IMR-90 (cell line): ENCODE results near the gene ZNF506. TPM values are rescaled to one million over a fixed set of nuclear protein-coding genes. Genes with fewer than 3 reads are reported as not detected.

Experiments
- ATAC-seq: fragments of 200-7000 bp; cut with Tn5 transposase; 2 replicates; pipeline ENCODE4 v1.9.1; 2020; ENCODE audit warnings: low read depth, mild to moderate bottlenecking, moderate library complexity
- BruUV-seq: library from RNA; stranded (reverse); fragments of 400-500 nt; replicated peaks from 2 replicates; lab custom pipeline; 2021; lab: Mats Ljungman, UMichigan
- CTCF ChIA-PET: fragments of 300-600 bp; formaldehyde crosslinking; extraction: SDS; loops from one replicate; lab custom pipeline; 2021; ENCODE audit warnings: antibody characterized with exemption; lab: Yijun Ruan, JAX
- POLR2A ChIA-PET: fragments of 300-600 bp; sonication (Branson Sonifier 250); formaldehyde crosslinking; loops from one replicate; lab custom pipeline; 2022; ENCODE audit warnings: antibody characterized with exemption; ENCODE audit not compliant: unreplicated experiment; lab: Charles Lee
- DNase-seq: peaks from one replicate; pipeline ENCODE4 v3.0.0; 2013
- H2AFZ ChIP-seq: replicated peaks from 2 replicates; pipeline ENCODE3; 2013; ENCODE audit warnings: low read length, mild to moderate bottlenecking; ENCODE audit not compliant: poor library complexity
- H2AK5ac ChIP-seq: 2 replicates; pipeline ENCODE4 v1.6.1; 2013; ENCODE audit warnings: low read depth, low read length, inconsistent platforms
- H2AK9ac ChIP-seq: replicated peaks from 2 replicates; pipeline ENCODE3; 2013; ENCODE audit warnings: mild to moderate bottlenecking, low read depth, low read length, moderate library complexity; ENCODE audit not compliant: poor library complexity
- H2BK120ac ChIP-seq: 2 replicates; pipeline ENCODE4 v1.6.1; 2013; ENCODE audit warnings: low read depth, low read length, inconsistent platforms
- H2BK15ac ChIP-seq: 3 replicates; pipeline ENCODE4 v1.6.1; 2013; ENCODE audit warnings: low read depth, low read length, inconsistent platforms
- H2BK20ac ChIP-seq: 2 replicates; pipeline ENCODE4 v1.6.1; 2013; ENCODE audit warnings: low read depth, mild to moderate bottlenecking, inconsistent platforms, low read length, moderate library complexity
- H2BK5ac ChIP-seq: 2 replicates; pipeline ENCODE4 v1.6.1; 2013; ENCODE audit warnings: mild to moderate bottlenecking, low read depth, low read length, inconsistent platforms; ENCODE audit not compliant: poor library complexity, severe bottlenecking
- H3K14ac ChIP-seq: replicated peaks from 2 replicates; pipeline ENCODE4 v1.6.1; 2013; ENCODE audit warnings: low read depth, low read length, inconsistent platforms
- H3K18ac ChIP-seq: 2 replicates; pipeline ENCODE4 v1.6.1; 2013; ENCODE audit warnings: low read depth, low read length, control low read depth
- H3K23ac ChIP-seq: 2 replicates; pipeline ENCODE4 v1.6.1; 2013; ENCODE audit warnings: low read depth, low read length, inconsistent platforms
- H3K27ac ChIP-seq: 2 replicates; pipeline ENCODE4 v1.5.1; 2013; ENCODE audit warnings: mild to moderate bottlenecking, control low read depth, low read length; ENCODE audit not compliant: insufficient read depth
- H3K27me3 ChIP-seq: 2 replicates; pipeline ENCODE4 v1.6.1; 2013; ENCODE audit warnings: low read length; ENCODE audit not compliant: control insufficient read depth, insufficient read depth
- H3K36me3 ChIP-seq: 2 replicates; pipeline ENCODE4 v1.6.1; 2013; ENCODE audit warnings: low read length, mixed read lengths; ENCODE audit not compliant: control insufficient read depth, insufficient read depth
- H3K4ac ChIP-seq: 2 replicates; pipeline ENCODE4 v1.6.1; 2013; ENCODE audit warnings: low read depth, low read length, inconsistent platforms
- H3K4me1 ChIP-seq: 2 replicates; pipeline ENCODE4 v1.6.1; 2013; ENCODE audit warnings: low read length, mixed read lengths; ENCODE audit not compliant: control insufficient read depth, insufficient read depth
- H3K4me2 ChIP-seq: 2 replicates; pipeline ENCODE4 v1.6.1; 2013; ENCODE audit warnings: low read depth, mild to moderate bottlenecking, control low read depth, low read length, moderate library complexity
- H3K4me3 ChIP-seq: 2 replicates; pipeline ENCODE4 v1.5.1; 2013; ENCODE audit warnings: low read depth, mild to moderate bottlenecking, control low read depth, low read length, moderate library complexity; ENCODE audit not compliant: insufficient read depth
- H3K56ac ChIP-seq: 2 replicates; pipeline ENCODE4 v1.6.1; 2013; ENCODE audit warnings: low read length, inconsistent platforms; ENCODE audit not compliant: insufficient read depth; ENCODE audit errors: extremely low read depth
- H3K79me1 ChIP-seq, 2 experiments: 2 replicates each; pipeline ENCODE4 v1.6.1; 2013; ENCODE audit warnings: low read length in 2 of 2, inconsistent platforms in 1 of 2, low read depth in 1 of 2
- H3K9ac ChIP-seq: 2 replicates; pipeline ENCODE4 v1.6.1; 2013; ENCODE audit warnings: low read depth, low read length, control low read depth
- H3K9me1 ChIP-seq: 2 replicates; pipeline ENCODE4 v1.6.1; 2013; ENCODE audit warnings: low read length, inconsistent platforms; ENCODE audit not compliant: insufficient read depth
- H3K9me3 ChIP-seq: 2 replicates; pipeline ENCODE4 v1.6.1; 2013; ENCODE audit warnings: low read length; ENCODE audit not compliant: control insufficient read depth, insufficient read depth
- H4K20me1 ChIP-seq: 2 replicates; pipeline ENCODE4 v1.6.1; 2013; ENCODE audit warnings: low read length, inconsistent platforms; ENCODE audit not compliant: insufficient read depth
- H4K5ac ChIP-seq: 2 replicates; pipeline ENCODE4 v1.6.1; 2013; ENCODE audit warnings: mild to moderate bottlenecking, low read depth, low read length, control low read depth
- H4K8ac ChIP-seq, 2 experiments: 2 replicates each; pipeline ENCODE4 v1.6.1; 2013; ENCODE audit warnings: low read depth in 2 of 2, low read length in 2 of 2, control low read depth in 1 of 2, inconsistent platforms in 1 of 2
- H4K91ac ChIP-seq: 2 replicates; pipeline ENCODE4 v1.6.1; 2013; ENCODE audit warnings: low read depth, low read length, inconsistent platforms; ENCODE audit not compliant: insufficient read depth
- BHLHE40 ChIP-seq: fragments of 150-350 bp; IDR thresholded peaks from 2 replicates; pipeline ENCODE4 v1.6.1; 2016; ENCODE audit warnings: mild to moderate bottlenecking, low read depth, low read length
- CTCF ChIP-seq: conservative IDR thresholded peaks from 2 replicates; pipeline ENCODE4 v1.5.1; 2012; ENCODE audit warnings: mild to moderate bottlenecking, low read depth, low read length, improper control_type of control experiment
- FOS ChIP-seq: fragments of 150-350 bp; IDR thresholded peaks from 2 replicates; pipeline ENCODE4 v1.6.1; 2016; ENCODE audit warnings: low read depth, low read length
- WGBS, 2 experiments: methylation state at CpG; one replicate each; pipeline versions ENCODE4 v1.1.5 to v1.1.7; 2013; ENCODE audit warnings: missing lambda C conversion rate in 2 of 2; ENCODE audit not compliant: insufficient read length in 1 of 2; ENCODE audit errors: extremely low coverage in 2 of 2; 5-methylcytosine and 5-hydroxymethylcytosine counted together
- dilution Hi-C: fragments of 300-500 bp; cut with HindIII; formaldehyde crosslinking; loops from one replicate; pipeline ENCODE4 v1.14.3; 2018; ENCODE audit warnings: low sequenced_read_pairs; ENCODE audit not compliant: unreplicated experiment
- in situ Hi-C: fragments of 300-500 bp; cut with MboI; formaldehyde crosslinking; loops from 3 replicates; pipeline ENCODE4 v1.14.3; 2019; ENCODE audit warnings: low sequenced_read_pairs, inconsistent platforms, mixed read lengths
- intact Hi-C: fragments of 100-400 bp; cut with micrococcal nuclease; formaldehyde crosslinking; loops from 2 replicates; pipeline ENCODE4 v1.10.0; 2022
- polyA plus RNA-seq, 3 experiments: library from polyadenylated mRNA; depleted of rRNA; stranded (reverse); fragments of >200 nt; gene quantifications; 2 replicates each; pipeline ENCODE4 v1.2.3, GENCODE V29; 2012; ENCODE audit warnings: low replicate concordance in 1 of 3
- total RNA-seq: library from RNA; depleted of rRNA; stranded (reverse); fragments of >200 nt; gene quantifications from 2 replicates; pipeline ENCODE4 v1.2.3, GENCODE V29; 2012

ZNF506 gene
- total and polyA plus RNA-seq, 2 of the 4 experiments (the other 2 are of a cell fraction): 2.4 to 6.1 TPM

- in situ Hi-C loops: no loop called here
- Histone ChIP-seq H3K9me1 (no peaks in the 10 kb centered on the region), H2AK9ac (peak overlapping the region; percentile 77), H3K4ac (peak overlapping the region; percentile 82), H2AK5ac (no peak overlapping the region; the same call in 1 of the 2 replicates), H3K4me3 (peak overlapping the region; percentile 90), H4K91ac (no peak overlapping the region), H2BK15ac (no peak overlapping the region), H3K9me3 (peaks cover 19% of the 10 kb centered on the region), H3K9ac (peak overlapping the region; percentile 92), H3K18ac (peak overlapping the region; percentile 11; the same call in 1 of the 2 replicates), H3K4me1 (no peaks in the 10 kb centered on the region), H2BK20ac (no peak overlapping the region), H2BK5ac (peak overlapping the region; percentile 74), H2AFZ (peak overlapping the region; percentile 100), H4K8ac (peak overlapping the region; percentile 83 to 95), H3K14ac (peak overlapping the region; percentile 82; the same call in 1 of the 2 replicates), H3K27ac (peak overlapping the region; percentile 84), H3K56ac (peak overlapping the region; percentile 94; the same call in 1 of the 2 replicates), H3K27me3 (no peaks in the 10 kb centered on the region), H2BK120ac (no peak overlapping the region), H4K20me1 (peaks cover 2% of the 10 kb centered on the region), H3K79me1 (peaks cover 10 to 14% of the 10 kb centered on the region in 2 experiments; a peak in 3 of 4 replicates), H3K4me2 (peak overlapping the region; percentile 79), H3K23ac (peak overlapping the region; percentile 85; the same call in 1 of the 2 replicates), H4K5ac (peak overlapping the region; percentile 10; the same call in 1 of the 2 replicates), H3K36me3 (peaks cover 4% of the 10 kb centered on the region; the same call in 1 of the 2 replicates)
- TF ChIP-seq BHLHE40: no peak
- TF ChIP-seq FOS: no peak
- TF ChIP-seq CTCF: no peak
- BruUV-seq: no TSS peak
- POLR2A ChIA-PET: no interaction called here
- dilution Hi-C loops: no loop called here
- intact Hi-C loops: loop anchor here (5.0 kb wide), 1 partner anchor 44 kb away; the partner anchor contains the start of gene ZNF506
- no peak for DNase-seq
- no CpG with 5 or more reads among the region's 23 CpGs for WGBS, 2 experiments
- CTCF ChIA-PET: no interaction called here
- ATAC-seq: no peak
These were observed 45.2 kb upstream of the ZNF506 start for GRCh38 chr19:19866611-19867248.
